Smooth muscle cell (in vitro differentiated cells): ENCODE results near the gene GPR176. TPM values are rescaled to one million over a fixed set of nuclear protein-coding genes. Genes with fewer than 3 reads are reported as not detected.
A peak's percentile ranks its signal among the peaks of the same experiment; 100 is the strongest.

Source experiments
- DNase-seq: peaks from one replicate; lab custom pipeline; 2025; ENCODE audit not compliant: unreplicated experiment; lab: John Stamatoyannopoulos, UW
- H2AFZ ChIP-seq: fragments of 200-600 bp; sonication (generic); 2 replicates; pipeline ENCODE4 v1.6.0; 2016; ENCODE audit warnings: antibody characterized with exemption, low read depth, mild to moderate bottlenecking
- H3F3A ChIP-seq: fragments of 200-600 bp; sonication (generic); 2 replicates; pipeline ENCODE4 v1.6.0; 2017; ENCODE audit warnings: antibody characterized with exemption, low read depth
- H3K27ac ChIP-seq: fragments of 200-600 bp; sonication (generic); 2 replicates; pipeline ENCODE4 v1.5.1; 2016; ENCODE audit warnings: low read depth, mild to moderate bottlenecking
- H3K27me3 ChIP-seq: fragments of 200-600 bp; sonication (generic); 2 replicates; pipeline ENCODE4 v1.6.1; 2016; ENCODE audit warnings: low read depth, mild to moderate bottlenecking
- H3K36me3 ChIP-seq: fragments of 200-600 bp; sonication (generic); 2 replicates; pipeline ENCODE4 v1.5.1; 2016; ENCODE audit warnings: low read depth
- H3K4me1 ChIP-seq: fragments of 200-600 bp; sonication (generic); 2 replicates; pipeline ENCODE4 v1.5.1; 2016; ENCODE audit warnings: low read depth
- H3K4me2 ChIP-seq: fragments of 200-600 bp; sonication (generic); 2 replicates; pipeline ENCODE4 v1.6.0; 2016; ENCODE audit warnings: mild to moderate bottlenecking
- H3K4me3 ChIP-seq: fragments of 200-600 bp; sonication (generic); 2 replicates; pipeline ENCODE4 v1.5.1; 2016; ENCODE audit warnings: mild to moderate bottlenecking
- H3K79me2 ChIP-seq: fragments of 200-600 bp; sonication (generic); 2 replicates; pipeline ENCODE4 v1.6.0; 2016; ENCODE audit warnings: low read depth, mild to moderate bottlenecking
- H3K9ac ChIP-seq: fragments of 200-600 bp; sonication (generic); 2 replicates; pipeline ENCODE4 v1.6.0; 2016; ENCODE audit warnings: low read depth
- H3K9me3 ChIP-seq: fragments of 200-600 bp; sonication (generic); replicated peaks from 2 replicates; pipeline ENCODE4 v1.5.1; 2016; ENCODE audit warnings: low read depth
- H4K20me1 ChIP-seq: fragments of 200-600 bp; sonication (generic); 2 replicates; pipeline ENCODE4 v1.6.0; 2016; ENCODE audit warnings: low read depth
- WGBS: methylation state at CpG from one replicate; pipeline ENCODE4 v1.1.7; 2016; ENCODE audit warnings: low lambda C conversion rate; 5-methylcytosine and 5-hydroxymethylcytosine counted together
- polyA plus RNA-seq: library from polyadenylated mRNA; unstranded; fragments of >200 nt; fragmentation: Nextera tagmentation; extraction: Ambion mirVana; gene quantifications from 2 replicates; pipeline ENCODE4 v1.2.1, GENCODE V29; 2016
- total RNA-seq: library from RNA; depleted of rRNA; stranded (reverse); fragments of >200 nt; gene quantifications from 2 replicates; pipeline ENCODE4 v1.2.3, GENCODE V29; 2014
- TF ChIP-seq, protein P1 (sequence below): fragments of 200-600 bp; sonication (generic); IDR thresholded peaks from 2 replicates; pipeline ENCODE4 v1.5.1; 2017; ENCODE audit warnings: borderline replicate concordance, mild to moderate bottlenecking, antibody characterized with exemption; ENCODE audit not compliant: insufficient read depth, poor library complexity, severe bottlenecking

The GPR176 gene
- total and polyA plus RNA-seq, 2 experiments from 2014 or later, result 20.0 to 22.4 TPM

- H3K36me3 ChIP-seq, result peaks cover 15% of the 10 kb centered on the region
- no peaks in the 10 kb centered on the region for H3K27me3 ChIP-seq
- no peaks in the 10 kb centered on the region for H3K9me3 ChIP-seq
- peaks cover 50% of the 10 kb centered on the region for H4K20me1 ChIP-seq
- H3K4me2 ChIP-seq, result no peak overlapping the region
- H3K79me2 ChIP-seq, result peaks cover 61% of the 10 kb centered on the region
- DNase-seq, result no peak
- 92% methylated on average over 5 of the region's 5 CpGs for WGBS
- H2AFZ ChIP-seq, result no peak overlapping the region
- peaks cover 5% of the 10 kb centered on the region for H3F3A ChIP-seq
- H3K27ac ChIP-seq, result no peak overlapping the region
- H3K9ac ChIP-seq, result no peak overlapping the region
- TF ChIP-seq, protein P1, sequence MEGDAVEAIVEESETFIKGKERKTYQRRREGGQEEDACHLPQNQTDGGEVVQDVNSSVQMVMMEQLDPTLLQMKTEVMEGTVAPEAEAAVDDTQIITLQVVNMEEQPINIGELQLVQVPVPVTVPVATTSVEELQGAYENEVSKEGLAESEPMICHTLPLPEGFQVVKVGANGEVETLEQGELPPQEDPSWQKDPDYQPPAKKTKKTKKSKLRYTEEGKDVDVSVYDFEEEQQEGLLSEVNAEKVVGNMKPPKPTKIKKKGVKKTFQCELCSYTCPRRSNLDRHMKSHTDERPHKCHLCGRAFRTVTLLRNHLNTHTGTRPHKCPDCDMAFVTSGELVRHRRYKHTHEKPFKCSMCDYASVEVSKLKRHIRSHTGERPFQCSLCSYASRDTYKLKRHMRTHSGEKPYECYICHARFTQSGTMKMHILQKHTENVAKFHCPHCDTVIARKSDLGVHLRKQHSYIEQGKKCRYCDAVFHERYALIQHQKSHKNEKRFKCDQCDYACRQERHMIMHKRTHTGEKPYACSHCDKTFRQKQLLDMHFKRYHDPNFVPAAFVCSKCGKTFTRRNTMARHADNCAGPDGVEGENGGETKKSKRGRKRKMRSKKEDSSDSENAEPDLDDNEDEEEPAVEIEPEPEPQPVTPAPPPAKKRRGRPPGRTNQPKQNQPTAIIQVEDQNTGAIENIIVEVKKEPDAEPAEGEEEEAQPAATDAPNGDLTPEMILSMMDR, result no peak
- peaks cover 24% of the 10 kb centered on the region for H3K4me1 ChIP-seq
- no peak overlapping the region for H3K4me3 ChIP-seq
These were observed 17.6 kb upstream of the GPR176 start for GRCh38 chr15:39937696-39938095.

- Histone ChIP-seq H3K9me3 (no peaks in the 10 kb centered on the region), H3K4me1 (peaks cover 24% of the 10 kb centered on the region), H2AFZ (no peak overlapping the region), H4K20me1 (peaks cover 42% of the 10 kb centered on the region), H3K4me2 (peak overlapping the region; percentile 95), H3K79me2 (peaks cover 61% of the 10 kb centered on the region), H3K27ac (no peak overlapping the region), H3F3A (peaks cover 6% of the 10 kb centered on the region), H3K36me3 (peaks cover 9% of the 10 kb centered on the region), H3K4me3 (no peak overlapping the region), H3K27me3 (no peaks in the 10 kb centered on the region), H3K9ac (no peak overlapping the region)
- TF ChIP-seq, protein P1, result no peak
- WGBS, result 86% methylated on average over 3 of the region's 3 CpGs
- no peak for DNase-seq
These were observed 16.6 kb upstream of the GPR176 start for GRCh38 chr15:39936681-39937080.

- H2AFZ ChIP-seq, result no peak overlapping the region
- H3K79me2 ChIP-seq, result peaks cover 60% of the 10 kb centered on the region
- H4K20me1 ChIP-seq, result peaks cover 40% of the 10 kb centered on the region
- H3F3A ChIP-seq, result peaks cover 6% of the 10 kb centered on the region
- H3K4me3 ChIP-seq, result no peak overlapping the region
- no peaks in the 10 kb centered on the region for H3K9me3 ChIP-seq
- no peak overlapping the region for H3K9ac ChIP-seq
- DNase-seq, result no peak
- WGBS, result 83% methylated on average over 7 of the region's 7 CpGs
- peak overlapping the region; percentile 95 for H3K4me2 ChIP-seq
- peaks cover 7% of the 10 kb centered on the region for H3K36me3 ChIP-seq
- H3K27ac ChIP-seq, result peak overlapping the region; percentile 91
- no peaks in the 10 kb centered on the region for H3K27me3 ChIP-seq
- TF ChIP-seq, protein P1, result no peak
- peaks cover 24% of the 10 kb centered on the region for H3K4me1 ChIP-seq
These were observed 16.1 kb upstream of the GPR176 start for GRCh38 chr15:39936187-39936586.

- H3K27ac ChIP-seq, result peak overlapping the region; percentile 91
- H3K79me2 ChIP-seq, result peaks cover 53% of the 10 kb centered on the region
- peak overlapping the region; percentile 84 for H3K9ac ChIP-seq
These were observed 15.2 kb upstream of the GPR176 start for GRCh38 chr15:39935241-39935640.

More at GRCh38 chr15:39935241-39935640, 15.2 kb upstream of the GPR176 start:
- no peak for DNase-seq
- H3K9me3 ChIP-seq, result no peaks in the 10 kb centered on the region
- peaks cover 24% of the 10 kb centered on the region for H3K4me1 ChIP-seq
- H2AFZ ChIP-seq, result no peak overlapping the region
- H3K4me2 ChIP-seq, result peak overlapping the region; percentile 95
- H3F3A ChIP-seq, result peaks cover 6% of the 10 kb centered on the region
- peaks cover 4% of the 10 kb centered on the region for H3K36me3 ChIP-seq
- H3K4me3 ChIP-seq, result peak overlapping the region; percentile 76
- 92% methylated on average over 4 of the region's 4 CpGs for WGBS
- H3K27me3 ChIP-seq, result no peaks in the 10 kb centered on the region
- peaks cover 34% of the 10 kb centered on the region for H4K20me1 ChIP-seq
- TF ChIP-seq, protein P1, result no peak
